ENCODE results near the gene LYZ. TPM values are rescaled to one million over a fixed set of nuclear protein-coding genes. Genes with fewer than 3 reads are reported as not detected.
"Not testable (repeated sequence)": the region's sequence is repeated elsewhere in the genome, so short reads cannot be mapped to it uniquely, and the experiment has no call there.

The LYZ gene
- total RNA-seq = not detected

GRCh38 chr12:69348162-69348938 is at the start of gene LYZ:
Gene LYZ, plus strand, starts transcription at chr12:69348381. Its CDS starts 28 bp downstream, at chr12:69348409.
- H3K9me3 Mint-ChIP-seq (ENCODE audit: low read depth) = no peaks in the 10 kb centered on the region
- DNase-seq = no peak
- H3K4me1 Mint-ChIP-seq = no peaks in the 10 kb centered on the region
- CTCF ChIA-PET = interaction anchor here (1.0 to 1.8 kb wide), 3 partner anchors 9 to 224 kb away, joined by 3 to 6 read pairs (median 5); no protein-coding TSS in a partner anchor
- POLR2A ChIA-PET = no interaction called here
- no peak for ATAC-seq
- no peaks in the 10 kb centered on the region for H3K27me3 Mint-ChIP-seq
- no peak within 1 kb of the TSS for H3K27ac Mint-ChIP-seq
- H3K36me3 Mint-ChIP-seq (ENCODE audit: low read depth) = no peaks in the 10 kb centered on the region
- intact Hi-C loops (cut with DNase I, micrococcal nuclease) = no loop called here
- no peak within 1 kb of the TSS for H3K4me3 Mint-ChIP-seq

GRCh38 chr12:69298947-69299346 is 49.2 kb upstream of the LYZ start:
- H3K4me1 Mint-ChIP-seq = no peaks in the 10 kb centered on the region
- H3K36me3 Mint-ChIP-seq (ENCODE audit: low read depth) = no peaks in the 10 kb centered on the region
- ChIA-PET POLR2A (no interaction called here), CTCF (no interaction called here)
- H3K27ac Mint-ChIP-seq = no peak overlapping the region
- intact Hi-C loops (cut with DNase I, micrococcal nuclease) = no loop called here
- H3K4me3 Mint-ChIP-seq = no peak overlapping the region
- DNase-seq = no peak
- peaks cover 2% of the 10 kb centered on the region for H3K9me3 Mint-ChIP-seq (ENCODE audit: low read depth)
- no peak for ATAC-seq
- H3K27me3 Mint-ChIP-seq = peaks cover 2% of the 10 kb centered on the region

- no peak overlapping the region for H3K27ac Mint-ChIP-seq
- ATAC-seq = no peak
- CTCF ChIA-PET = no interaction called here
- H3K36me3 Mint-ChIP-seq (ENCODE audit: low read depth) = peaks cover 5% of the 10 kb centered on the region
- H3K4me3 Mint-ChIP-seq = no peak overlapping the region
- H3K9me3 Mint-ChIP-seq (ENCODE audit: low read depth) = peaks cover 19% of the 10 kb centered on the region
- no peak for DNase-seq
- no peaks in the 10 kb centered on the region for H3K27me3 Mint-ChIP-seq
- POLR2A ChIA-PET = no interaction called here
- H3K4me1 Mint-ChIP-seq = no peaks in the 10 kb centered on the region
- intact Hi-C loops (cut with DNase I, micrococcal nuclease) = no loop called here
These were observed 43.9 kb upstream of the LYZ start for GRCh38 chr12:69304284-69304683.

- no peaks in the 10 kb centered on the region for H3K27me3 Mint-ChIP-seq
- POLR2A ChIA-PET = no interaction called here
- peaks cover 4% of the 10 kb centered on the region for H3K36me3 Mint-ChIP-seq (ENCODE audit: low read depth)
- peaks cover 18% of the 10 kb centered on the region for H3K9me3 Mint-ChIP-seq (ENCODE audit: low read depth)
- H3K27ac Mint-ChIP-seq = no peak overlapping the region
- intact Hi-C loops (cut with DNase I, micrococcal nuclease) = no loop called here
- H3K4me1 Mint-ChIP-seq = no peaks in the 10 kb centered on the region
- no peak overlapping the region for H3K4me3 Mint-ChIP-seq
- DNase-seq (no peak), ATAC-seq (no peak)
- CTCF ChIA-PET = interaction anchor here (0.5 to 1.4 kb wide), 3 partner anchors 10 to 497 kb away, joined by 3 read pairs; no protein-coding TSS in a partner anchor
These were observed 38.7 kb upstream of the LYZ start for GRCh38 chr12:69309461-69309860.

GRCh38 chr12:69313209-69313608 is 35.0 kb upstream of the LYZ start:
- DNase-seq = no peak
- CTCF ChIA-PET = no interaction called here

GRCh38 chr12:69316784-69317183 is 31.4 kb upstream of the LYZ start:
- DNase-seq; H3K9me3 Mint-ChIP-seq (ENCODE audit: low read depth); intact Hi-C loops (cut with DNase I, micrococcal nuclease); H3K27ac Mint-ChIP-seq; CTCF ChIA-PET; H3K4me1 Mint-ChIP-seq; ATAC-seq; H3K27me3 Mint-ChIP-seq; H3K4me3 Mint-ChIP-seq; POLR2A ChIA-PET; H3K36me3 Mint-ChIP-seq (ENCODE audit: low read depth): not testable (repeated sequence)

More at GRCh38 chr12:69313209-69313608, 35.0 kb upstream of the LYZ start:
- Mint-ChIP-seq H3K4me3 (no peak overlapping the region), H3K27ac (no peak overlapping the region), H3K27me3 (no peaks in the 10 kb centered on the region), H3K9me3 (ENCODE audit: low read depth) (peaks cover 5% of the 10 kb centered on the region), H3K36me3 (ENCODE audit: low read depth) (no peaks in the 10 kb centered on the region), H3K4me1 (no peaks in the 10 kb centered on the region)
- intact Hi-C loops (cut with DNase I, micrococcal nuclease) = no loop called here
- POLR2A ChIA-PET = interaction anchor here (0.7 kb wide), 1 partner anchor 121 kb away, joined by 4 read pairs; no protein-coding TSS in a partner anchor
- ATAC-seq = no peak

GRCh38 chr12:69317233-69317632 is 30.9 kb upstream of the LYZ start:
- H3K9me3 Mint-ChIP-seq (ENCODE audit: low read depth); H3K4me3 Mint-ChIP-seq; intact Hi-C loops (cut with DNase I, micrococcal nuclease); ATAC-seq; H3K27me3 Mint-ChIP-seq; CTCF ChIA-PET; H3K27ac Mint-ChIP-seq; DNase-seq; H3K4me1 Mint-ChIP-seq; POLR2A ChIA-PET; H3K36me3 Mint-ChIP-seq (ENCODE audit: low read depth): not testable (repeated sequence)

- H3K4me3 Mint-ChIP-seq = no peak overlapping the region
- peaks cover 5% of the 10 kb centered on the region for H3K27me3 Mint-ChIP-seq
- DNase-seq = no peak
- POLR2A ChIA-PET = no interaction called here
- H3K4me1 Mint-ChIP-seq = no peaks in the 10 kb centered on the region
- no peak for ATAC-seq
- H3K27ac Mint-ChIP-seq = no peak overlapping the region
- no peaks in the 10 kb centered on the region for H3K36me3 Mint-ChIP-seq (ENCODE audit: low read depth)
- CTCF ChIA-PET = interaction anchor here (0.6 to 1.2 kb wide), 2 partner anchors 252 to 325 kb away, joined by 3 read pairs; no protein-coding TSS in a partner anchor
- peaks cover 5% of the 10 kb centered on the region for H3K9me3 Mint-ChIP-seq (ENCODE audit: low read depth)
- intact Hi-C loops (cut with DNase I, micrococcal nuclease) = no loop called here
These were observed 30.0 kb upstream of the LYZ start for GRCh38 chr12:69318225-69318624.

- Mint-ChIP-seq H3K27ac (no peak overlapping the region), H3K4me3 (no peak overlapping the region), H3K36me3 (ENCODE audit: low read depth) (no peaks in the 10 kb centered on the region), H3K9me3 (ENCODE audit: low read depth) (peaks cover 2% of the 10 kb centered on the region), H3K4me1 (peaks cover 2% of the 10 kb centered on the region), H3K27me3 (peaks cover 6% of the 10 kb centered on the region)
- ATAC-seq (no peak), DNase-seq (no peak)
- CTCF ChIA-PET = interaction anchor here (1.0 kb wide), 1 partner anchor 36 kb away, joined by 4 read pairs; no protein-coding TSS in a partner anchor
- intact Hi-C loops (cut with DNase I, micrococcal nuclease) = no loop called here
- POLR2A ChIA-PET = no interaction called here
These were observed 26.8 kb upstream of the LYZ start for GRCh38 chr12:69321351-69321750.

GRCh38 chr12:69324797-69325466 is 23.2 kb upstream of the LYZ start:
- ATAC-seq = peak; percentile 30
- Mint-ChIP-seq H3K4me3 (no peak overlapping the region), H3K36me3 (ENCODE audit: low read depth) (no peaks in the 10 kb centered on the region), H3K27ac (no peak overlapping the region), H3K4me1 (peaks cover 15% of the 10 kb centered on the region), H3K9me3 (ENCODE audit: low read depth) (no peaks in the 10 kb centered on the region), H3K27me3 (peaks cover 6% of the 10 kb centered on the region)
- intact Hi-C loops (cut with DNase I, micrococcal nuclease) = no loop called here
- POLR2A ChIA-PET = no interaction called here
- DNase-seq = no peak
- CTCF ChIA-PET = no interaction called here

GRCh38 chr12:69328426-69328825 is 19.8 kb upstream of the LYZ start:
- intact Hi-C loops (cut with DNase I, micrococcal nuclease) = no loop called here
- no peaks in the 10 kb centered on the region for H3K9me3 Mint-ChIP-seq (ENCODE audit: low read depth)
- no peaks in the 10 kb centered on the region for H3K27me3 Mint-ChIP-seq
- ChIA-PET CTCF (no interaction called here), POLR2A (no interaction called here)
- H3K4me1 Mint-ChIP-seq = peaks cover 33% of the 10 kb centered on the region
- no peak for ATAC-seq
- DNase-seq = no peak
- H3K27ac Mint-ChIP-seq = peak overlapping the region; percentile 26
- no peak overlapping the region for H3K4me3 Mint-ChIP-seq
- H3K36me3 Mint-ChIP-seq (ENCODE audit: low read depth) = no peaks in the 10 kb centered on the region

Data from activated CD4-positive, alpha-beta T cell treated with anti-CD3 and anti-CD28 coated beads for 36 hours (primary cell).